Mesodermal cell (in vitro differentiated cells): ENCODE measurements around the gene GLDN.
"Not testable (repeated sequence)": the region's sequence is repeated elsewhere in the genome, so short reads cannot be mapped to it uniquely, and the experiment has no call there.

Experiments used
- H3K27ac ChIP-seq: 2 replicates; pipeline ENCODE4 v1.7.0; 2013; ENCODE audit warnings: mild to moderate bottlenecking, low read depth, low read length, moderate library complexity; ENCODE audit not compliant: severe bottlenecking
- H3K36me3 ChIP-seq: 2 replicates; pipeline ENCODE4 v1.7.1; 2013; ENCODE audit warnings: mild to moderate bottlenecking, low read length, moderate library complexity; ENCODE audit not compliant: control insufficient read depth, insufficient read depth
- H3K4me1 ChIP-seq: one replicate; pipeline ENCODE4 v1.7.1; 2013; ENCODE audit warnings: mild to moderate bottlenecking, low read length; ENCODE audit not compliant: insufficient read depth, control insufficient read depth, poor library complexity, severe bottlenecking
- H3K4me3 ChIP-seq: 2 replicates; pipeline ENCODE4 v1.7.0; 2013; ENCODE audit warnings: low read length, control low read depth, mild to moderate bottlenecking; ENCODE audit not compliant: insufficient read depth, poor library complexity, severe bottlenecking; ENCODE audit errors: extremely low read depth
- H3K9me3 ChIP-seq: 2 replicates; pipeline ENCODE4 v1.7.1; 2013; ENCODE audit warnings: mild to moderate bottlenecking, low read length, moderate library complexity; ENCODE audit not compliant: control insufficient read depth
- WGBS, 2 experiments: methylation state at CpG; one replicate each; pipeline ENCODE4 v1.1.5; 2013; ENCODE audit warnings: missing lambda C conversion rate in 2 of 2; ENCODE audit not compliant: insufficient coverage in 2 of 2; 5-methylcytosine and 5-hydroxymethylcytosine counted together

Gene GLDN

GRCh38 chr15:51446029-51446744 lies 104.7 kb downstream of the GLDN start:
- 97% methylated on average over 3 of the region's 5 CpGs; no CpG with 5 or more reads in 1 of the 2 experiments for WGBS, 2 experiments

GRCh38 chr15:51447855-51448621 lies 106.6 kb downstream of the GLDN start:
- Histone ChIP-seq H3K36me3 (peaks cover 15% of the 10 kb centered on the region), H3K27ac (no peak overlapping the region), H3K9me3 (no peaks in the 10 kb centered on the region), H3K4me3 (no peak overlapping the region), H3K4me1 (no peaks in the 10 kb centered on the region)
- 93 to 95% methylated on average over 3 of the region's 4 CpGs for WGBS, 2 experiments

More at GRCh38 chr15:51446029-51446744, 104.7 kb downstream of the GLDN start:
- H3K36me3 ChIP-seq: peaks cover 15% of the 10 kb centered on the region
- not testable (repeated sequence) for H3K27ac ChIP-seq, H3K4me1 ChIP-seq, H3K4me3 ChIP-seq, H3K9me3 ChIP-seq

- WGBS, 2 experiments: 84 to 87% methylated on average over 4 to 5 of the region's 7 CpGs
- Histone ChIP-seq H3K4me1 (no peaks in the 10 kb centered on the region), H3K36me3 (peaks cover 15% of the 10 kb centered on the region)
Observed at GRCh38 chr15:51448622-51449399, 107.4 kb downstream of the GLDN start.

GRCh38 chr15:51450001-51450400 lies 108.5 kb downstream of the GLDN start:
- WGBS, 2 experiments: 78 to 79% methylated on average over 3 to 6 of the region's 6 CpGs
- no peak overlapping the region for H3K27ac ChIP-seq
- no peak overlapping the region for H3K4me3 ChIP-seq
- H3K36me3 ChIP-seq: peaks cover 15% of the 10 kb centered on the region
- no peaks in the 10 kb centered on the region for H3K9me3 ChIP-seq
- H3K4me1 ChIP-seq: no peaks in the 10 kb centered on the region

More at GRCh38 chr15:51448622-51449399, 107.4 kb downstream of the GLDN start:
- H3K4me3 ChIP-seq: no peak overlapping the region
- no peaks in the 10 kb centered on the region for H3K9me3 ChIP-seq
- no peak overlapping the region for H3K27ac ChIP-seq
